HL-60 (cell line): ENCODE data around the gene CLDN3.

ENCODE experiments used
- GABPA ChIP-seq: IDR thresholded peaks from 2 replicates; pipeline ENCODE4 v1.6.1; 2012; ENCODE audit warnings: low read depth
- POLR2AphosphoS5 ChIP-seq: IDR thresholded peaks from 2 replicates; pipeline ENCODE4 v1.6.1; 2012; ENCODE audit warnings: low read depth
- TF ChIP-seq, protein P1 (sequence below): IDR thresholded peaks from one replicate; pipeline ENCODE4 v1.5.1; 2011; ENCODE audit warnings: low read length, control low read depth, inconsistent platforms; ENCODE audit not compliant: insufficient read depth
- TF ChIP-seq, protein P2 (sequence below): IDR thresholded peaks from 2 replicates; pipeline ENCODE4 v1.6.1; 2012; ENCODE audit warnings: low read depth; ENCODE audit not compliant: insufficient replicate concordance

DNA sequence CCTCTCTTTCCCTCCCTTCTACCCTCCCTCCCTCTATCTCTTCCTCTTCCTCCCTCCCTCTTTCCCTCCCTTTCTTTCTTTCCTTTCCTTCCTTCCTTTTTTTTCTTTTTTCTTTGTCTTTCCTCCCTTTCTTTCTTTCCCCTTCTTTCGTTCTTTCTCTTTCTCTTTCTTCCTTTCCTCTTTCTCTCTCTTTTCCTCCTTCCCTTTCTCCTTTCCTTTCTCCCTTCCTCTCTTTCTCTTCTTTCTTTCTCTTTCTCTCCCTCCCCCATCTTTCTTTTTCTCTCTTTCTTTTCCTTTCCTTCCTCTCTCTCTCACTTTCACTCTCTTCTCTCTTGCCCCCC, 7.4 kb downstream of the CLDN3 start:
- TF ChIP-seq, protein P1, sequence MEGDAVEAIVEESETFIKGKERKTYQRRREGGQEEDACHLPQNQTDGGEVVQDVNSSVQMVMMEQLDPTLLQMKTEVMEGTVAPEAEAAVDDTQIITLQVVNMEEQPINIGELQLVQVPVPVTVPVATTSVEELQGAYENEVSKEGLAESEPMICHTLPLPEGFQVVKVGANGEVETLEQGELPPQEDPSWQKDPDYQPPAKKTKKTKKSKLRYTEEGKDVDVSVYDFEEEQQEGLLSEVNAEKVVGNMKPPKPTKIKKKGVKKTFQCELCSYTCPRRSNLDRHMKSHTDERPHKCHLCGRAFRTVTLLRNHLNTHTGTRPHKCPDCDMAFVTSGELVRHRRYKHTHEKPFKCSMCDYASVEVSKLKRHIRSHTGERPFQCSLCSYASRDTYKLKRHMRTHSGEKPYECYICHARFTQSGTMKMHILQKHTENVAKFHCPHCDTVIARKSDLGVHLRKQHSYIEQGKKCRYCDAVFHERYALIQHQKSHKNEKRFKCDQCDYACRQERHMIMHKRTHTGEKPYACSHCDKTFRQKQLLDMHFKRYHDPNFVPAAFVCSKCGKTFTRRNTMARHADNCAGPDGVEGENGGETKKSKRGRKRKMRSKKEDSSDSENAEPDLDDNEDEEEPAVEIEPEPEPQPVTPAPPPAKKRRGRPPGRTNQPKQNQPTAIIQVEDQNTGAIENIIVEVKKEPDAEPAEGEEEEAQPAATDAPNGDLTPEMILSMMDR, result no peak
- TF ChIP-seq, protein P2, sequence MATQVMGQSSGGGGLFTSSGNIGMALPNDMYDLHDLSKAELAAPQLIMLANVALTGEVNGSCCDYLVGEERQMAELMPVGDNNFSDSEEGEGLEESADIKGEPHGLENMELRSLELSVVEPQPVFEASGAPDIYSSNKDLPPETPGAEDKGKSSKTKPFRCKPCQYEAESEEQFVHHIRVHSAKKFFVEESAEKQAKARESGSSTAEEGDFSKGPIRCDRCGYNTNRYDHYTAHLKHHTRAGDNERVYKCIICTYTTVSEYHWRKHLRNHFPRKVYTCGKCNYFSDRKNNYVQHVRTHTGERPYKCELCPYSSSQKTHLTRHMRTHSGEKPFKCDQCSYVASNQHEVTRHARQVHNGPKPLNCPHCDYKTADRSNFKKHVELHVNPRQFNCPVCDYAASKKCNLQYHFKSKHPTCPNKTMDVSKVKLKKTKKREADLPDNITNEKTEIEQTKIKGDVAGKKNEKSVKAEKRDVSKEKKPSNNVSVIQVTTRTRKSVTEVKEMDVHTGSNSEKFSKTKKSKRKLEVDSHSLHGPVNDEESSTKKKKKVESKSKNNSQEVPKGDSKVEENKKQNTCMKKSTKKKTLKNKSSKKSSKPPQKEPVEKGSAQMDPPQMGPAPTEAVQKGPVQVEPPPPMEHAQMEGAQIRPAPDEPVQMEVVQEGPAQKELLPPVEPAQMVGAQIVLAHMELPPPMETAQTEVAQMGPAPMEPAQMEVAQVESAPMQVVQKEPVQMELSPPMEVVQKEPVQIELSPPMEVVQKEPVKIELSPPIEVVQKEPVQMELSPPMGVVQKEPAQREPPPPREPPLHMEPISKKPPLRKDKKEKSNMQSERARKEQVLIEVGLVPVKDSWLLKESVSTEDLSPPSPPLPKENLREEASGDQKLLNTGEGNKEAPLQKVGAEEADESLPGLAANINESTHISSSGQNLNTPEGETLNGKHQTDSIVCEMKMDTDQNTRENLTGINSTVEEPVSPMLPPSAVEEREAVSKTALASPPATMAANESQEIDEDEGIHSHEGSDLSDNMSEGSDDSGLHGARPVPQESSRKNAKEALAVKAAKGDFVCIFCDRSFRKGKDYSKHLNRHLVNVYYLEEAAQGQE, result no peak
- TF ChIP-seq POLR2AphosphoS5, result no peak
- TF ChIP-seq GABPA, result no peak
